HepG2 (cell line): ENCODE measurements around the gene CUL4A. TPM values are rescaled to one million over a fixed set of nuclear protein-coding genes. Genes with fewer than 3 reads are reported as not detected.

Source experiments
- FIP1L1 ChIP-seq: fragments of 200-400 bp; formaldehyde crosslinking; IDR thresholded peaks from 2 replicates; pipeline ENCODE4 v1.6.1; 2018; ENCODE audit warnings: low read depth, mild to moderate bottlenecking, low read length, moderate library complexity, borderline replicate concordance; ENCODE audit not compliant: insufficient read depth
- HDAC6 ChIP-seq: fragments of 200-600 bp; sonication (generic); IDR thresholded peaks from 2 replicates; pipeline ENCODE4 v1.7.0; 2017; ENCODE audit warnings: mild to moderate bottlenecking, antibody characterized with exemption, low read length, low read depth
- HNF4G ChIP-seq, 2 experiments: sonication (generic) in 1 of 2; formaldehyde crosslinking in 1 of 2; IDR thresholded peaks; 2 replicates each; pipeline versions ENCODE4 v1.4.0 to v1.6.1; 2011 to 2020; ENCODE audit warnings: borderline replicate concordance in 2 of 2, low read depth in 2 of 2, mild to moderate bottlenecking in 2 of 2, low read length in 1 of 2, missing genetic modification reagents in 1 of 2, moderate library complexity in 1 of 2
- IRF2 ChIP-seq: IDR thresholded peaks from 2 replicates; pipeline ENCODE4 v1.6.1; 2018; ENCODE audit warnings: missing genetic modification reagents, missing compliant biosample characterization
- MEF2D ChIP-seq: sonication (generic); formaldehyde crosslinking; IDR thresholded peaks from 2 replicates; pipeline ENCODE4 v1.5.1; 2020; ENCODE audit warnings: mild to moderate bottlenecking, missing genetic modification reagents
- RARA ChIP-seq: IDR thresholded peaks from 2 replicates; pipeline ENCODE4 v1.6.1; 2016; ENCODE audit warnings: missing genetic modification reagents, missing compliant biosample characterization
- RCOR2 ChIP-seq: IDR thresholded peaks from 2 replicates; pipeline ENCODE4 v1.6.1; 2016; ENCODE audit warnings: missing biosample characterization, missing genetic modification reagents
- SAFB2 ChIP-seq: sonication (generic); formaldehyde crosslinking; IDR thresholded peaks from 2 replicates; pipeline ENCODE4 v1.5.1; 2020; ENCODE audit warnings: missing genetic modification reagents, low read depth, mild to moderate bottlenecking, borderline replicate concordance
- SATB2 ChIP-seq: sonication (generic); formaldehyde crosslinking; IDR thresholded peaks from 2 replicates; pipeline ENCODE4 v1.5.0; 2020; ENCODE audit warnings: missing genetic modification reagents
- SP5 ChIP-seq: IDR thresholded peaks from 2 replicates; pipeline ENCODE4 v1.6.1; 2016; ENCODE audit warnings: low read depth, borderline replicate concordance
- TCF7L2 ChIP-seq: IDR thresholded peaks from 2 replicates; pipeline ENCODE4 v1.6.1; 2011; ENCODE audit warnings: mild to moderate bottlenecking, low read depth, low read length, moderate library complexity
- ZNF256 ChIP-seq: sonication (generic); formaldehyde crosslinking; conservative IDR thresholded peaks from 2 replicates; pipeline ENCODE4 v1.4.0; 2020; ENCODE audit warnings: missing genetic modification reagents
- ZNF274 ChIP-seq: sonication (generic); formaldehyde crosslinking; IDR thresholded peaks from 2 replicates; pipeline ENCODE4 v1.5.1; 2020; ENCODE audit warnings: mild to moderate bottlenecking, missing genetic modification reagents
- ZNF572 ChIP-seq: sonication (generic); formaldehyde crosslinking; IDR thresholded peaks from 2 replicates; pipeline ENCODE4 v1.5.1; 2020; ENCODE audit warnings: mild to moderate bottlenecking, missing genetic modification reagents
- polyA plus RNA-seq, 8 experiments: library from polyadenylated mRNA; depleted of rRNA in 3 of 8; stranded (reverse) in 7 of 8; unstranded in 1 of 8; fragments of >200 nt; fragmentation: Illumina TruSeq in 4 of 8; extraction: Trizol in 4 of 8; gene quantifications; 2 replicates each; pipeline versions ENCODE4 v1.2.1 to v1.2.3, GENCODE V29; 2011 to 2016; ENCODE audit warnings: low read depth in 4 of 8, missing spikeins in 1 of 8, mixed read lengths in 1 of 8; ENCODE audit not compliant: insufficient read depth in 1 of 8
- total RNA-seq, 5 experiments: library from RNA; depleted of rRNA; stranded (reverse); fragments of >200 nt; fragmentation: Illumina TruSeq; extraction: Trizol; gene quantifications; 2 replicates each; pipeline ENCODE4 v1.2.3, GENCODE V29; 2016; ENCODE audit warnings: low read depth in 1 of 5
- TF ChIP-seq, protein P1 (sequence below): sonication (generic); formaldehyde crosslinking; IDR thresholded peaks from 2 replicates; pipeline ENCODE4 v1.4.0; 2020; ENCODE audit warnings: missing genetic modification reagents
- TF ChIP-seq, protein P2 (sequence below): sonication (generic); formaldehyde crosslinking; IDR thresholded peaks from 2 replicates; pipeline ENCODE4 v1.8.0; 2022; ENCODE audit warnings: low read depth, missing genetic modification reagents
- TF ChIP-seq, protein P3 (sequence below): sonication (generic); IDR thresholded peaks from 2 replicates; pipeline ENCODE4 v1.6.1; 2016; ENCODE audit warnings: low read depth, borderline replicate concordance
- TF ChIP-seq, protein P4 (sequence below): sonication (generic); formaldehyde crosslinking; IDR thresholded peaks from 2 replicates; pipeline ENCODE4 v1.8.0; 2022; ENCODE audit warnings: mild to moderate bottlenecking, missing genetic modification reagents
- TF ChIP-seq, protein P5 (sequence below): sonication (generic); formaldehyde crosslinking; IDR thresholded peaks from 2 replicates; pipeline ENCODE4 v1.4.0; 2020; ENCODE audit warnings: mild to moderate bottlenecking, missing genetic modification reagents

Gene CUL4A
- total and polyA plus RNA-seq, 2 of the 13 experiments (the other 11 are each of a cell fraction or from before 2014, with no cell fraction given): 51.2 to 75.3 TPM

DNA sequence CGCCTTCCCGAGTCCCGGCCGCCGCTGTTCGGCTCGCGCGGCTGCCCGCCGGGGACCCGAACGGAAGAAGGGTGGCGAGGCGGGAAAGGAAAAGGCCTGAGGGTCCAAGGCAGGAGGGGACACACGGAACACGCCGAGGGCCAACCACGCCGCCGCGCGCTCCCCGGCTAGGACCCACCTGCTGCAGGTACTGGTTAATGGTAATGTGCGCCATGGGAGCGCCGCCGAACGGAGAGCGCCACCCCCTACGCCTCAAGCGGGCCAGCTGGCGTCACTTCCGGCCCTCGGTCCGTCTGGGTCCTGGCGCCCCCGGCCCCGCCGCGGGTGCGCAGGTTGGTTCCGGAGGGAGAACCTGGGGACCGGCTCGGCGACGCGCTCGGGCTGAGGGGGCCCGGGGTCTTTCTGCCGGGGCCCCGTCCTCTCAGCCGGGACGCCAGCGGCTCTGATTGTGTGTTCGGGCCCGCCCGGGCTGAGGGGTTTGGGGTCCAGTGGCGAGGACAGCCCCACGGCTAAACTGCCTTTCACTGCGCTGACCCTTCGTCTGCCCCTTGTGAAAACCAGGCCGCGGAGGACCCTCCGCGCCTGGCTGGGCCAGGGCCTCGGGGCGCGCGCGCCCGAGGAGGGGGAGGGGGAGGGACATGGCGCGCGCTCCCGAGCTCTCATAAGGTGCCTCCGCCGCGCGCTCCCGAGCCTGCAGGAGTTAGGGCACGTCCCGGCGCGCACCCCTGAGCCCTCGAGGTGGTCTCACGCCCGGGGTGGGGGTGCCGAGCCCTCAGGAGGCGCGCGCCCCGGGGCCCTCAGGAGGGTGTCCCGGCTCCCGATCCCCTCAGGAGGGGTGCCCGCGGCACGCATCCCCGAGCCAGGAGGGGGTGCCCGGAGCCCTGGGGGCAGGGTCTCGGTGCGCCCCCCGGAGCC lies 735 bp upstream of the CUL4A start, which contains the start of gene PCID2 (continued):
- TF ChIP-seq RARA (peak; percentile 57), SATB2 (CRISPR knock-in tag) (peak; percentile 73), SAFB2 (CRISPR knock-in tag) (no peak), RCOR2 (CRISPR knock-in tag) (0 out of 2 replicates have a peak, but pooled peaks have one; percentile 40), HNF4G (IDR thresholded peaks at IDR 0.05; ENCODE audit: borderline replicate concordance, low read depth, low read length) (peak; percentile 29; the same call in 1 of the 2 replicates), HNF4G (CRISPR knock-in tag; IDR thresholded peaks at IDR 0.05; ENCODE audit: borderline replicate concordance, low read depth) (peak; percentile 59; the same call in 1 of the 2 replicates), ZNF274 (CRISPR knock-in tag) (peak; percentile 93; the same call in 1 of the 2 replicates), IRF2 (CRISPR knock-in tag) (peak; percentile 96), TCF7L2 (no peak), SP5 (peak; percentile 70), FIP1L1 (0 out of 2 replicates have a peak, but pooled peaks have one; percentile 57), HDAC6 (no peak), ZNF572 (CRISPR knock-in tag) (no peak), MEF2D (CRISPR knock-in tag) (0 out of 2 replicates have a peak, but pooled peaks have one; percentile 71), ZNF256 (CRISPR knock-in tag) (0 out of 2 replicates have a peak, but pooled peaks have one; percentile 41)
- TF ChIP-seq, protein P1, sequence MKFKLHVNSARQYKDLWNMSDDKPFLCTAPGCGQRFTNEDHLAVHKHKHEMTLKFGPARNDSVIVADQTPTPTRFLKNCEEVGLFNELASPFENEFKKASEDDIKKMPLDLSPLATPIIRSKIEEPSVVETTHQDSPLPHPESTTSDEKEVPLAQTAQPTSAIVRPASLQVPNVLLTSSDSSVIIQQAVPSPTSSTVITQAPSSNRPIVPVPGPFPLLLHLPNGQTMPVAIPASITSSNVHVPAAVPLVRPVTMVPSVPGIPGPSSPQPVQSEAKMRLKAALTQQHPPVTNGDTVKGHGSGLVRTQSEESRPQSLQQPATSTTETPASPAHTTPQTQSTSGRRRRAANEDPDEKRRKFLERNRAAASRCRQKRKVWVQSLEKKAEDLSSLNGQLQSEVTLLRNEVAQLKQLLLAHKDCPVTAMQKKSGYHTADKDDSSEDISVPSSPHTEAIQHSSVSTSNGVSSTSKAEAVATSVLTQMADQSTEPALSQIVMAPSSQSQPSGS (CRISPR knock-in tag): peak; percentile 92
- TF ChIP-seq, protein P2, sequence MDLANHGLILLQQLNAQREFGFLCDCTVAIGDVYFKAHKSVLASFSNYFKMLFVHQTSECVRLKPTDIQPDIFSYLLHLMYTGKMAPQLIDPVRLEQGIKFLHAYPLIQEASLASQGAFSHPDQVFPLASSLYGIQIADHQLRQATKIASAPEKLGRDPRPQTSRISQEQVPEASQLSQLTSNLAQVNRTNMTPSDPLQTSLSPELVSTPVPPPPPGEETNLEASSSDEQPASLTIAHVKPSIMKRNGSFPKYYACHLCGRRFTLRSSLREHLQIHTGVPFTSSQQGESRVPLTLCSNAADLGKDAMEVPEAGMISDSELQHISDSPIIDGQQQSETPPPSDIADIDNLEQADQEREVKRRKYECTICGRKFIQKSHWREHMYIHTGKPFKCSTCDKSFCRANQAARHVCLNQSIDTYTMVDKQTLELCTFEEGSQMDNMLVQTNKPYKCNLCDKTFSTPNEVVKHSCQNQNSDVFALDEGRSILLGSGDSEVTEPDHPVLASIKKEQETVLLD (CRISPR knock-in tag): peak; percentile 98
- TF ChIP-seq, protein P3, sequence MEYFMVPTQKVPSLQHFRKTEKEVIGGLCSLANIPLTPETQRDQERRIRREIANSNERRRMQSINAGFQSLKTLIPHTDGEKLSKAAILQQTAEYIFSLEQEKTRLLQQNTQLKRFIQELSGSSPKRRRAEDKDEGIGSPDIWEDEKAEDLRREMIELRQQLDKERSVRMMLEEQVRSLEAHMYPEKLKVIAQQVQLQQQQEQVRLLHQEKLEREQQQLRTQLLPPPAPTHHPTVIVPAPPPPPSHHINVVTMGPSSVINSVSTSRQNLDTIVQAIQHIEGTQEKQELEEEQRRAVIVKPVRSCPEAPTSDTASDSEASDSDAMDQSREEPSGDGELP: peak; percentile 53; the same call in 1 of the 2 replicates
- TF ChIP-seq, protein P4, sequence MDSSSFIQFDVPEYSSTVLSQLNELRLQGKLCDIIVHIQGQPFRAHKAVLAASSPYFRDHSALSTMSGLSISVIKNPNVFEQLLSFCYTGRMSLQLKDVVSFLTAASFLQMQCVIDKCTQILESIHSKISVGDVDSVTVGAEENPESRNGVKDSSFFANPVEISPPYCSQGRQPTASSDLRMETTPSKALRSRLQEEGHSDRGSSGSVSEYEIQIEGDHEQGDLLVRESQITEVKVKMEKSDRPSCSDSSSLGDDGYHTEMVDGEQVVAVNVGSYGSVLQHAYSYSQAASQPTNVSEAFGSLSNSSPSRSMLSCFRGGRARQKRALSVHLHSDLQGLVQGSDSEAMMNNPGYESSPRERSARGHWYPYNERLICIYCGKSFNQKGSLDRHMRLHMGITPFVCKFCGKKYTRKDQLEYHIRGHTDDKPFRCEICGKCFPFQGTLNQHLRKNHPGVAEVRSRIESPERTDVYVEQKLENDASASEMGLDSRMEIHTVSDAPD: peak; percentile 67; the same call in 1 of the 2 replicates
- TF ChIP-seq, protein P5, sequence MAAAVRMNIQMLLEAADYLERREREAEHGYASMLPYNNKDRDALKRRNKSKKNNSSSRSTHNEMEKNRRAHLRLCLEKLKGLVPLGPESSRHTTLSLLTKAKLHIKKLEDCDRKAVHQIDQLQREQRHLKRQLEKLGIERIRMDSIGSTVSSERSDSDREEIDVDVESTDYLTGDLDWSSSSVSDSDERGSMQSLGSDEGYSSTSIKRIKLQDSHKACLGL (CRISPR knock-in tag): peak; percentile 90
